Upper lobe of left lung (tissue), 4 donors: Measurements from ENCODE around the gene TEX13B.

Experiments used
- EP300 ChIP-seq, 4 donors: sonication (generic); formaldehyde crosslinking; IDR thresholded peaks; one replicate each; pipeline ENCODE4 v1.5.1; 2017; ENCODE audit warnings: antibody characterized with exemption in 4 of 4, control low read depth in 2 of 4
- POLR2A ChIP-seq, 4 donors: fragments of 450-650 bp; IDR thresholded peaks; one replicate each; pipeline ENCODE4 v1.5.1; 2016 to 2017; ENCODE audit warnings: antibody characterized with exemption in 4 of 4, mild to moderate bottlenecking in 2 of 4
- POLR2AphosphoS5 ChIP-seq, 2 donors: sonication (generic); formaldehyde crosslinking; IDR thresholded peaks; one replicate each; pipeline ENCODE4 v1.5.1; 2017; ENCODE audit warnings: antibody characterized with exemption in 2 of 2
- TF ChIP-seq, protein P1 (sequence below), 6 experiments: fragments of 450-650 bp in 4 of 6; fragments of 200-600 bp in 2 of 6; sonication (generic) in 2 of 6; IDR thresholded peaks; one replicate each; pipeline ENCODE4 v1.5.1; 2016 to 2019; ENCODE audit warnings: antibody characterized with exemption in 6 of 6

DNA sequence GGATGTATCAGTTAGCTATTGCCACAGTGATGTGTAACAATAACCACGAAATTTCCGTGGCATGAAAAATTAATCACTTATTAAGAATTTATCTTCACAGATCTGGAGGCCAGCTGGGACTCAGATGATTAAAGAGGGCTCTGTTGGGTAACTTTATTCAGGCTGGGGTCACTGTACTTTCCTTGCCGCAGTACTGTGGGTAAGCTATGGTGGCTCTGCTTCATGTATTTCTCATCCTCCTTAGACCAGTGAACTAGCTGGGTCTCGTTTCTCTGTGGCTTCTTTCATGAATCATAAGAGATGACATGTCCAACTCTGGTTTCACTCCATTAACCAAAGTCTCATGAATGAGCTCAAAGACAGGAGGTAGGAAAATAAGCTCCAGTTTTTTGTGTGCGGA lies 13.5 kb downstream of the TEX13B start:
- TF ChIP-seq, protein P1, sequence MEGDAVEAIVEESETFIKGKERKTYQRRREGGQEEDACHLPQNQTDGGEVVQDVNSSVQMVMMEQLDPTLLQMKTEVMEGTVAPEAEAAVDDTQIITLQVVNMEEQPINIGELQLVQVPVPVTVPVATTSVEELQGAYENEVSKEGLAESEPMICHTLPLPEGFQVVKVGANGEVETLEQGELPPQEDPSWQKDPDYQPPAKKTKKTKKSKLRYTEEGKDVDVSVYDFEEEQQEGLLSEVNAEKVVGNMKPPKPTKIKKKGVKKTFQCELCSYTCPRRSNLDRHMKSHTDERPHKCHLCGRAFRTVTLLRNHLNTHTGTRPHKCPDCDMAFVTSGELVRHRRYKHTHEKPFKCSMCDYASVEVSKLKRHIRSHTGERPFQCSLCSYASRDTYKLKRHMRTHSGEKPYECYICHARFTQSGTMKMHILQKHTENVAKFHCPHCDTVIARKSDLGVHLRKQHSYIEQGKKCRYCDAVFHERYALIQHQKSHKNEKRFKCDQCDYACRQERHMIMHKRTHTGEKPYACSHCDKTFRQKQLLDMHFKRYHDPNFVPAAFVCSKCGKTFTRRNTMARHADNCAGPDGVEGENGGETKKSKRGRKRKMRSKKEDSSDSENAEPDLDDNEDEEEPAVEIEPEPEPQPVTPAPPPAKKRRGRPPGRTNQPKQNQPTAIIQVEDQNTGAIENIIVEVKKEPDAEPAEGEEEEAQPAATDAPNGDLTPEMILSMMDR (IDR thresholded peaks at IDR 0.05): no peak
- TF ChIP-seq POLR2AphosphoS5 (IDR thresholded peaks at IDR 0.05) (no peak), POLR2A (IDR thresholded peaks at IDR 0.05) (no peak), EP300 (IDR thresholded peaks at IDR 0.05) (no peak)
